Subcutaneous abdominal adipose tissue (tissue), 5 donors: ENCODE data around the gene HBG1.

Source experiments
- H3K27ac ChIP-seq: one replicate; pipeline ENCODE4 v1.7.0; 2013; ENCODE audit warnings: low read depth, mild to moderate bottlenecking, inconsistent platforms, low read length, moderate library complexity
- H3K27me3 ChIP-seq, 5 donors: one replicate each; pipeline ENCODE4 v1.7.0; 2013; ENCODE audit warnings: low read length in 5 of 5, inconsistent platforms in 1 of 5; ENCODE audit not compliant: control insufficient read depth in 5 of 5, insufficient read depth in 4 of 5
- H3K36me3 ChIP-seq, 5 donors: one replicate each; pipeline ENCODE4 v1.7.0; 2013; ENCODE audit warnings: low read length in 5 of 5; ENCODE audit not compliant: control insufficient read depth in 5 of 5, insufficient read depth in 5 of 5
- H3K4me1 ChIP-seq, 5 donors: one replicate each; pipeline ENCODE4 v1.7.0; 2013; ENCODE audit warnings: low read length in 5 of 5, mild to moderate bottlenecking in 3 of 5, moderate library complexity in 1 of 5; ENCODE audit not compliant: control insufficient read depth in 5 of 5, insufficient read depth in 5 of 5
- H3K4me3 ChIP-seq, 5 donors: one replicate each; pipeline ENCODE4 v1.7.0; 2013; ENCODE audit warnings: low read length in 5 of 5, low read depth in 1 of 5
- H3K9ac ChIP-seq, 5 donors: one replicate each; pipeline ENCODE4 v1.7.0; 2013; ENCODE audit warnings: low read length in 5 of 5, mild to moderate bottlenecking in 4 of 5, moderate library complexity in 3 of 5
- H3K9me3 ChIP-seq, 5 donors: one replicate each; pipeline ENCODE4 v1.7.0; 2013; ENCODE audit warnings: low read length in 5 of 5; ENCODE audit not compliant: control insufficient read depth in 5 of 5
- donor health status: healthy.
- donor health status: healthy.
- donor health status: healthy.
- donor health status: healthy.
- donor health status: healthy.

The HBG1 gene

GRCh38 chr11:5279471-5280090 lies 29.9 kb upstream of the HBG1 start:
- no peak overlapping the region for H3K4me3 ChIP-seq
- H3K36me3 ChIP-seq = no peaks in the 10 kb centered on the region
- H3K27ac ChIP-seq = no peak overlapping the region
- no peaks in the 10 kb centered on the region for H3K4me1 ChIP-seq
- H3K9me3 ChIP-seq = no peaks in the 10 kb centered on the region
- H3K9ac ChIP-seq = no peak overlapping the region
- H3K27me3 ChIP-seq = no peaks in the 10 kb centered on the region

- no peak overlapping the region for H3K4me3 ChIP-seq
- H3K36me3 ChIP-seq = no peaks in the 10 kb centered on the region
- no peak overlapping the region for H3K27ac ChIP-seq
- H3K9me3 ChIP-seq = no peaks in the 10 kb centered on the region
- no peaks in the 10 kb centered on the region for H3K27me3 ChIP-seq
- H3K9ac ChIP-seq = no peak overlapping the region
- H3K4me1 ChIP-seq = no peaks in the 10 kb centered on the region
Measured at GRCh38 chr11:5277807-5278382, 28.2 kb upstream of the HBG1 start.

GRCh38 chr11:5276697-5277096 lies 27.0 kb upstream of the HBG1 start:
- Histone ChIP-seq H3K9ac (no peak overlapping the region), H3K4me3 (no peak overlapping the region)

GRCh38 chr11:5275369-5276110 lies 25.9 kb upstream of the HBG1 start:
- no peak overlapping the region for H3K4me3 ChIP-seq
- H3K36me3 ChIP-seq = no peaks in the 10 kb centered on the region
- H3K4me1 ChIP-seq = no peaks in the 10 kb centered on the region
- no peak overlapping the region for H3K27ac ChIP-seq
- no peaks in the 10 kb centered on the region for H3K27me3 ChIP-seq
- no peaks in the 10 kb centered on the region for H3K9me3 ChIP-seq
- no peak overlapping the region for H3K9ac ChIP-seq

More at GRCh38 chr11:5276697-5277096, 27.0 kb upstream of the HBG1 start:
- H3K27ac ChIP-seq = no peak overlapping the region
- H3K27me3 ChIP-seq = no peaks in the 10 kb centered on the region
- no peaks in the 10 kb centered on the region for H3K36me3 ChIP-seq
- H3K9me3 ChIP-seq = no peaks in the 10 kb centered on the region
- no peaks in the 10 kb centered on the region for H3K4me1 ChIP-seq

GRCh38 chr11:5274395-5274794 lies 24.7 kb upstream of the HBG1 start:
- Histone ChIP-seq H3K4me1 (no peaks in the 10 kb centered on the region), H3K36me3 (no peaks in the 10 kb centered on the region), H3K9me3 (no peaks in the 10 kb centered on the region), H3K4me3 (no peak overlapping the region), H3K9ac (no peak overlapping the region), H3K27ac (no peak overlapping the region), H3K27me3 (no peaks in the 10 kb centered on the region)

- no peak overlapping the region for H3K27ac ChIP-seq
- H3K4me1 ChIP-seq = no peaks in the 10 kb centered on the region
- no peak overlapping the region for H3K9ac ChIP-seq
- no peaks in the 10 kb centered on the region for H3K27me3 ChIP-seq
- no peaks in the 10 kb centered on the region for H3K9me3 ChIP-seq
- no peaks in the 10 kb centered on the region for H3K36me3 ChIP-seq
- no peak overlapping the region for H3K4me3 ChIP-seq
Measured at GRCh38 chr11:5272395-5273017, 22.8 kb upstream of the HBG1 start.

- Histone ChIP-seq H3K4me1 (no peaks in the 10 kb centered on the region), H3K9ac (no peak within 1 kb of the TSS), H3K9me3 (no peaks in the 10 kb centered on the region), H3K36me3 (no peaks in the 10 kb centered on the region), H3K27ac (no peak within 1 kb of the TSS), H3K27me3 (no peaks in the 10 kb centered on the region), H3K4me3 (no peak within 1 kb of the TSS)
Measured at GRCh38 chr11:5269715-5270147, 20.1 kb upstream of the HBG1 start, which contains the start of gene HBE1. HBE1 (minus strand) TSS chr11:5269945; CDS start chr11:5269890, 55 bp downstream.

- H3K4me3 ChIP-seq = no peak overlapping the region
- H3K27me3 ChIP-seq = no peaks in the 10 kb centered on the region
- H3K27ac ChIP-seq = no peak overlapping the region
Measured at GRCh38 chr11:5267033-5267563, 17.4 kb upstream of the HBG1 start.

GRCh38 chr11:5266609-5267008 lies 17.0 kb upstream of the HBG1 start:
- no peaks in the 10 kb centered on the region for H3K9me3 ChIP-seq
- H3K27me3 ChIP-seq = no peaks in the 10 kb centered on the region
- no peaks in the 10 kb centered on the region for H3K4me1 ChIP-seq
- H3K9ac ChIP-seq = no peak overlapping the region
- no peaks in the 10 kb centered on the region for H3K36me3 ChIP-seq
- H3K27ac ChIP-seq = no peak overlapping the region
- H3K4me3 ChIP-seq = no peak overlapping the region

More at GRCh38 chr11:5267033-5267563, 17.4 kb upstream of the HBG1 start:
- Histone ChIP-seq H3K9ac (no peak overlapping the region), H3K36me3 (no peaks in the 10 kb centered on the region), H3K9me3 (no peaks in the 10 kb centered on the region), H3K4me1 (no peaks in the 10 kb centered on the region)

- no peak overlapping the region for H3K9ac ChIP-seq
- no peaks in the 10 kb centered on the region for H3K36me3 ChIP-seq
- H3K27me3 ChIP-seq = no peaks in the 10 kb centered on the region
- H3K27ac ChIP-seq = no peak overlapping the region
- no peaks in the 10 kb centered on the region for H3K9me3 ChIP-seq
- H3K4me1 ChIP-seq = no peaks in the 10 kb centered on the region
- no peak overlapping the region for H3K4me3 ChIP-seq
Measured at GRCh38 chr11:5265832-5266231, 16.2 kb upstream of the HBG1 start.
